ENCODE measurements around the gene TTLL1. TPM values are rescaled to one million over a fixed set of nuclear protein-coding genes. Genes with fewer than 3 reads are reported as not detected.
A peak's percentile ranks its signal among the peaks of the same experiment; 100 is the strongest.

Gene TTLL1
- total and polyA plus RNA-seq, 9 of the 15 experiments (the other 6 are each of a cell fraction or from before 2014, with no cell fraction given): 0.06 to 0.85 (median 0.17) TPM

- FAIRE-seq (no peak), DNase-seq (ENCODE audit: extremely low read depth in 1 of 4, low spot score in 3 of 4) (peak in 1 of 4 experiments; percentile 15), ATAC-seq (peak; percentile 26; the same call in 2 of the 3 replicates)
- H3K4me1 ChIP-seq (replicated peaks in 1 of 2; ENCODE audit: control insufficient read depth in 2 of 2, insufficient read depth in 2 of 2, low read length in 2 of 2): peaks cover 4 to 17% of the 10 kb centered on the region in 2 experiments; a peak in 3 of 5 replicates
- H3K27me3 ChIP-seq (ENCODE audit: control insufficient read depth in 2 of 2, insufficient read depth in 2 of 2, low read length in 2 of 2): peaks cover 0 to 8% of the 10 kb centered on the region in 2 experiments; a peak in 2 of 5 replicates
- ChIA-PET CTCF (ENCODE audit: low intra/inter-chr PET ratio) (no interaction called here), POLR2A (no interaction called here)
- 24% methylated on average over 31 of the region's 86 CpGs for WGBS (ENCODE audit: insufficient coverage, low coverage, missing lambda C conversion rate)
- H3K4me3 ChIP-seq: peak overlapping the region; percentile 37
- no peaks in the 10 kb centered on the region for H3K79me2 ChIP-seq (ENCODE audit: control insufficient read depth, insufficient read depth, low read length)
- peak overlapping the region in 1 of 2 experiments; percentile 89; a peak in 2 of 4 replicates for H3K9ac ChIP-seq (ENCODE audit: insufficient read depth in 1 of 2, low read depth in 2 of 2, low read length in 2 of 2)
- peak overlapping the region; percentile 52 for H3K4me2 ChIP-seq (ENCODE audit: insufficient read depth, low read length)
- H3K36me3 ChIP-seq (ENCODE audit: control insufficient read depth, insufficient read depth, low read length): no peaks in the 10 kb centered on the region
- BruUV-seq (replicated peaks): no TSS peak
- H3K9me3 ChIP-seq (replicated peaks; ENCODE audit: control insufficient read depth, insufficient read depth, low read depth, low read length): no peaks in the 10 kb centered on the region
- H2AFZ ChIP-seq (ENCODE audit: low read depth, low read length): peak overlapping the region; percentile 80
- H4K20me1 ChIP-seq (replicated peaks; ENCODE audit: control insufficient read depth, insufficient read depth, low read length): no peaks in the 10 kb centered on the region
- intact Hi-C loops (cut with micrococcal nuclease) (no loop called here), in situ Hi-C loops (cut with MboI) (no loop called here)
- no peak overlapping the region for H3K27ac ChIP-seq (ENCODE audit: extremely low read depth, low read depth, low read length)
- H3K9me1 ChIP-seq (ENCODE audit: control insufficient read depth, insufficient read depth, low read length): no peaks in the 10 kb centered on the region
- no peak for TF ChIP-seq MECOM (CRISPR knock-in tag; IDR thresholded peaks at IDR 0.05)
- TF ChIP-seq RBM17 (IDR thresholded peaks at IDR 0.05; ENCODE audit: borderline replicate concordance, low read depth, low read length): no peak
- TF ChIP-seq RBM25 (IDR thresholded peaks at IDR 0.05; ENCODE audit: low read depth, low read length, severe bottlenecking): peak; percentile 97
- TF ChIP-seq, protein P1, sequence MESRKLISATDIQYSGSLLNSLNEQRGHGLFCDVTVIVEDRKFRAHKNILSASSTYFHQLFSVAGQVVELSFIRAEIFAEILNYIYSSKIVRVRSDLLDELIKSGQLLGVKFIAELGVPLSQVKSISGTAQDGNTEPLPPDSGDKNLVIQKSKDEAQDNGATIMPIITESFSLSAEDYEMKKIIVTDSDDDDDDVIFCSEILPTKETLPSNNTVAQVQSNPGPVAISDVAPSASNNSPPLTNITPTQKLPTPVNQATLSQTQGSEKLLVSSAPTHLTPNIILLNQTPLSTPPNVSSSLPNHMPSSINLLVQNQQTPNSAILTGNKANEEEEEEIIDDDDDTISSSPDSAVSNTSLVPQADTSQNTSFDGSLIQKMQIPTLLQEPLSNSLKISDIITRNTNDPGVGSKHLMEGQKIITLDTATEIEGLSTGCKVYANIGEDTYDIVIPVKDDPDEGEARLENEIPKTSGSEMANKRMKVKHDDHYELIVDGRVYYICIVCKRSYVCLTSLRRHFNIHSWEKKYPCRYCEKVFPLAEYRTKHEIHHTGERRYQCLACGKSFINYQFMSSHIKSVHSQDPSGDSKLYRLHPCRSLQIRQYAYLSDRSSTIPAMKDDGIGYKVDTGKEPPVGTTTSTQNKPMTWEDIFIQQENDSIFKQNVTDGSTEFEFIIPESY (CRISPR knock-in tag; IDR thresholded peaks at IDR 0.05): peak; percentile 38; the same call in 1 of the 2 replicates
- TF ChIP-seq, protein P2, sequence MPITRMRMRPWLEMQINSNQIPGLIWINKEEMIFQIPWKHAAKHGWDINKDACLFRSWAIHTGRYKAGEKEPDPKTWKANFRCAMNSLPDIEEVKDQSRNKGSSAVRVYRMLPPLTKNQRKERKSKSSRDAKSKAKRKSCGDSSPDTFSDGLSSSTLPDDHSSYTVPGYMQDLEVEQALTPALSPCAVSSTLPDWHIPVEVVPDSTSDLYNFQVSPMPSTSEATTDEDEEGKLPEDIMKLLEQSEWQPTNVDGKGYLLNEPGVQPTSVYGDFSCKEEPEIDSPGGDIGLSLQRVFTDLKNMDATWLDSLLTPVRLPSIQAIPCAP (CRISPR knock-in tag; IDR thresholded peaks at IDR 0.05; ENCODE audit: borderline replicate concordance): no peak
- TF ChIP-seq KDM1A (IDR thresholded peaks at IDR 0.05): 0 out of 4 replicates have a peak, but pooled peaks of 1 of the 2 experiments have one; percentile 14
- 0 out of 2 replicates have a peak, but pooled peaks have one; percentile 22 for TF ChIP-seq POLR2G (IDR thresholded peaks at IDR 0.05; ENCODE audit: low read depth, low read length)
- TF ChIP-seq RBFOX2 (IDR thresholded peaks at IDR 0.05; ENCODE audit: low read depth, low read length): peak; percentile 26; the same call in 1 of the 2 replicates
- TF ChIP-seq, protein P3, sequence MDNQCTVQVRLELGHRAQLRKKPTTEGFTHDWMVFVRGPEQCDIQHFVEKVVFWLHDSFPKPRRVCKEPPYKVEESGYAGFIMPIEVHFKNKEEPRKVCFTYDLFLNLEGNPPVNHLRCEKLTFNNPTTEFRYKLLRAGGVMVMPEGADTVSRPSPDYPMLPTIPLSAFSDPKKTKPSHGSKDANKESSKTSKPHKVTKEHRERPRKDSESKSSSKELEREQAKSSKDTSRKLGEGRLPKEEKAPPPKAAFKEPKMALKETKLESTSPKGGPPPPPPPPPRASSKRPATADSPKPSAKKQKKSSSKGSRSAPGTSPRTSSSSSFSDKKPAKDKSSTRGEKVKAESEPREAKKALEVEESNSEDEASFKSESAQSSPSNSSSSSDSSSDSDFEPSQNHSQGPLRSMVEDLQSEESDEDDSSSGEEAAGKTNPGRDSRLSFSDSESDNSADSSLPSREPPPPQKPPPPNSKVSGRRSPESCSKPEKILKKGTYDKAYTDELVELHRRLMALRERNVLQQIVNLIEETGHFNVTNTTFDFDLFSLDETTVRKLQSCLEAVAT (IDR thresholded peaks at IDR 0.05): no peak
- TF ChIP-seq SMAD4 (CRISPR knock-in tag; conservative IDR thresholded peaks at IDR 0.05): 0 out of 2 replicates have a peak, but pooled peaks have one; percentile 2
- TF ChIP-seq NFE2L1 (tag; IDR thresholded peaks at IDR 0.05; ENCODE audit: borderline replicate concordance, low read depth): no peak
- TF ChIP-seq NR2C1 (IDR thresholded peaks at IDR 0.05): no peak
- no peak for TF ChIP-seq NR2C1 (tag; IDR thresholded peaks at IDR 0.05)
- TF ChIP-seq NUFIP1 (IDR thresholded peaks at IDR 0.05; ENCODE audit: partially characterized antibody): no peak
- TF ChIP-seq CXXC5 (CRISPR knock-in tag; IDR thresholded peaks at IDR 0.05): peak; percentile 13; the same call in 1 of the 2 replicates
- TF ChIP-seq MED1 (CRISPR knock-in tag; IDR thresholded peaks at IDR 0.05; ENCODE audit: borderline replicate concordance): no peak
- TF ChIP-seq SIX5 (IDR thresholded peaks at IDR 0.05; ENCODE audit: borderline replicate concordance in 1 of 2, insufficient read depth in 1 of 2, low read depth in 1 of 2, low read length in 2 of 2): no peak
- no peak for TF ChIP-seq BRD9 (IDR thresholded peaks at IDR 0.05; ENCODE audit: low read depth, partially characterized antibody)
Observed at GRCh38 chr22:43110927-43111623, 21.9 kb upstream of the TTLL1 start.

Measured in K562 (cell line).